HepG2 (cell line): ENCODE data around the gene NOS1AP. TPM values are rescaled to one million over a fixed set of nuclear protein-coding genes. Genes with fewer than 3 reads are reported as not detected.

Experiments
- ATAC-seq: fragments of 200-7000 bp; cut with Tn5 transposase; 3 replicates; pipeline ENCODE4 v1.9.1; 2020; ENCODE audit warnings: mild to moderate bottlenecking, moderate library complexity
- BruUV-seq: library from RNA; stranded (reverse); fragments of 400-500 nt; replicated peaks from 2 replicates; lab custom pipeline; 2021; lab: Mats Ljungman, UMichigan
- CTCF ChIA-PET: fragments of 300-600 bp; formaldehyde crosslinking; extraction: SDS; loops from one replicate; lab custom pipeline; 2021; ENCODE audit warnings: low total read pairs, inconsistent platforms, low intra/inter-chr PET ratio; lab: Yijun Ruan, JAX
- POLR2A ChIA-PET: fragments of 350-600 bp; sonication (Branson Sonifier 250); formaldehyde crosslinking; loops from one replicate; lab custom pipeline; 2020; ENCODE audit warnings: antibody characterized with exemption, inconsistent platforms; lab: Yijun Ruan, JAX
- DNase-seq: peaks from one replicate; pipeline ENCODE4 v3.0.0-alpha.2; 2015; ENCODE audit warnings: low spot score
- FAIRE-seq: peaks from 3 replicates; lab custom pipeline; 2011; peaks lifted over from hg19 to GRCh38; lab: Jason Lieb, UNC
- H2AFZ ChIP-seq: one replicate; pipeline ENCODE4 v1.6.1; 2011; ENCODE audit warnings: low read length, inconsistent platforms
- H3K27ac ChIP-seq: fragments of 300-600 bp; 3 replicates; pipeline ENCODE4 v1.8.0; 2011; ENCODE audit warnings: mixed run types, mild to moderate bottlenecking, mixed read lengths, low read length, inconsistent platforms; ENCODE audit not compliant: insufficient read depth; ENCODE audit errors: extremely low read length
- H3K27me3 ChIP-seq, 2 experiments: fragments of 200-600 bp in 1 of 2; 2 replicates in 1 of 2; 3 replicates in 1 of 2; pipeline versions ENCODE4 v1.6.0 to v1.8.0; 2011; ENCODE audit warnings: low read length in 2 of 2, mild to moderate bottlenecking in 2 of 2, moderate library complexity in 2 of 2, inconsistent platforms in 1 of 2; ENCODE audit not compliant: insufficient read depth in 2 of 2, control insufficient read depth in 1 of 2
- H3K36me3 ChIP-seq, 2 experiments: fragments of 200-600 bp in 1 of 2; replicated peaks in 1 of 2; 2 replicates in 1 of 2; 3 replicates in 1 of 2; pipeline versions ENCODE4 v1.5.1 to v1.8.0; 2011; ENCODE audit warnings: low read length in 2 of 2, inconsistent platforms in 1 of 2; ENCODE audit not compliant: insufficient read depth in 2 of 2, control insufficient read depth in 1 of 2
- H3K4me1 ChIP-seq: 2 replicates; pipeline ENCODE4 v1.5.1; 2012; ENCODE audit warnings: low read length, inconsistent platforms; ENCODE audit not compliant: insufficient read depth
- H3K4me2 ChIP-seq: 2 replicates; pipeline ENCODE4 v1.6.0; 2011; ENCODE audit warnings: low read depth, low read length, inconsistent platforms
- H3K4me3 ChIP-seq, 3 experiments: fragments of 200-600 bp in 1 of 3; sonication (generic), shearing (Covaris generic) in 1 of 3; replicated peaks in 1 of 3; 2 replicates each; pipeline ENCODE4 v1.5.1; 2011 to 2016; ENCODE audit warnings: low read length in 3 of 3, inconsistent platforms in 2 of 3, low read depth in 2 of 3, mild to moderate bottlenecking in 2 of 3, control low read depth in 1 of 3, mixed read lengths in 1 of 3; ENCODE audit not compliant: insufficient read depth in 1 of 3
- H3K79me2 ChIP-seq: one replicate; pipeline ENCODE4 v1.6.1; 2011; ENCODE audit warnings: low read length, inconsistent platforms; ENCODE audit not compliant: insufficient read depth
- H3K9ac ChIP-seq: 2 replicates; pipeline ENCODE4 v1.6.0; 2011; ENCODE audit warnings: mild to moderate bottlenecking, low read depth, low read length, inconsistent platforms; ENCODE audit not compliant: insufficient read depth
- H3K9me3 ChIP-seq: 2 replicates; pipeline ENCODE4 v1.5.1; 2012; ENCODE audit warnings: mild to moderate bottlenecking, low read length
- H4K20me1 ChIP-seq: 2 replicates; pipeline ENCODE4 v1.6.0; 2011; ENCODE audit warnings: inconsistent platforms, mild to moderate bottlenecking, low read length, moderate library complexity; ENCODE audit not compliant: insufficient read depth
- ADNP ChIP-seq: sonication (generic); formaldehyde crosslinking; IDR thresholded peaks from 2 replicates; pipeline ENCODE4 v1.4.0; 2020; ENCODE audit warnings: missing genetic modification reagents
- SIN3A ChIP-seq: IDR thresholded peaks from 2 replicates; pipeline ENCODE4 v1.6.1; 2011; ENCODE audit warnings: low read depth, mild to moderate bottlenecking, control low read depth, low read length, borderline replicate concordance
- TCF12 ChIP-seq, 2 experiments: fragments of 450-650 bp in 1 of 2; sonication (generic) in 1 of 2; formaldehyde crosslinking in 1 of 2; IDR thresholded peaks; 2 replicates each; pipeline versions ENCODE4 v1.6.1 to v1.8.0; 2017 to 2022; ENCODE audit warnings: antibody characterized with exemption in 1 of 2, mild to moderate bottlenecking in 1 of 2, missing genetic modification reagents in 1 of 2, moderate library complexity in 1 of 2
- ZBTB38 ChIP-seq: sonication (generic); formaldehyde crosslinking; IDR thresholded peaks from 2 replicates; pipeline ENCODE4 v1.5.1; 2020; ENCODE audit warnings: mild to moderate bottlenecking, missing genetic modification reagents
- ZNF20 ChIP-seq: sonication (generic); formaldehyde crosslinking; IDR thresholded peaks from 2 replicates; pipeline ENCODE4 v1.4.0; 2020; ENCODE audit warnings: mild to moderate bottlenecking, moderate library complexity, missing genetic modification reagents
- ZNF207 ChIP-seq: fragments of 450-650 bp; IDR thresholded peaks from 2 replicates; pipeline ENCODE4 v1.6.1; 2016; ENCODE audit warnings: antibody characterized with exemption, borderline replicate concordance
- ZNF83 ChIP-seq: sonication (generic); formaldehyde crosslinking; IDR thresholded peaks from 2 replicates; pipeline ENCODE4 v1.4.0; 2020; ENCODE audit warnings: missing genetic modification reagents, mild to moderate bottlenecking, borderline replicate concordance
- WGBS: methylation state at CpG from one replicate; pipeline ENCODE4 v1.1.6; 2017; ENCODE audit warnings: low lambda C conversion rate; 5-methylcytosine and 5-hydroxymethylcytosine counted together
- in situ Hi-C: cut with HindIII; loops from 2 replicates; pipeline ENCODE4 v1.10.0; 2017; ENCODE audit warnings: low pct_unique_long_range_greater_than_20kb; ENCODE audit not compliant: extremely low pct_ligation_motif_present
- intact Hi-C: fragments of 100-400 bp; cut with micrococcal nuclease; formaldehyde crosslinking; loops from one replicate; pipeline ENCODE4 v1.10.0; 2022; ENCODE audit not compliant: unreplicated experiment
- polyA plus RNA-seq, 8 experiments: library from polyadenylated mRNA; depleted of rRNA in 3 of 8; stranded (reverse) in 7 of 8; unstranded in 1 of 8; fragments of >200 nt; fragmentation: Illumina TruSeq in 4 of 8; extraction: Trizol in 4 of 8; gene quantifications; 2 replicates each; pipeline versions ENCODE4 v1.2.1 to v1.2.3, GENCODE V29; 2011 to 2016; ENCODE audit warnings: low read depth in 4 of 8, missing spikeins in 1 of 8, mixed read lengths in 1 of 8; ENCODE audit not compliant: insufficient read depth in 1 of 8
- total RNA-seq, 5 experiments: library from RNA; depleted of rRNA; stranded (reverse); fragments of >200 nt; fragmentation: Illumina TruSeq; extraction: Trizol; gene quantifications; 2 replicates each; pipeline ENCODE4 v1.2.3, GENCODE V29; 2016; ENCODE audit warnings: low read depth in 1 of 5
- TF ChIP-seq, protein P1 (sequence below): sonication (generic); formaldehyde crosslinking; IDR thresholded peaks from 2 replicates; pipeline ENCODE4 v1.4.0; 2020; ENCODE audit warnings: missing genetic modification reagents, borderline replicate concordance
- TF ChIP-seq, protein P2 (sequence below): sonication (generic); formaldehyde crosslinking; IDR thresholded peaks from 2 replicates; pipeline ENCODE4 v1.8.0; 2022; ENCODE audit warnings: mild to moderate bottlenecking, missing genetic modification reagents

Gene NOS1AP
- total and polyA plus RNA-seq, 2 of the 13 experiments (the other 11 are each of a cell fraction or from before 2014, with no cell fraction given) = 2.0 to 3.3 TPM

DNA sequence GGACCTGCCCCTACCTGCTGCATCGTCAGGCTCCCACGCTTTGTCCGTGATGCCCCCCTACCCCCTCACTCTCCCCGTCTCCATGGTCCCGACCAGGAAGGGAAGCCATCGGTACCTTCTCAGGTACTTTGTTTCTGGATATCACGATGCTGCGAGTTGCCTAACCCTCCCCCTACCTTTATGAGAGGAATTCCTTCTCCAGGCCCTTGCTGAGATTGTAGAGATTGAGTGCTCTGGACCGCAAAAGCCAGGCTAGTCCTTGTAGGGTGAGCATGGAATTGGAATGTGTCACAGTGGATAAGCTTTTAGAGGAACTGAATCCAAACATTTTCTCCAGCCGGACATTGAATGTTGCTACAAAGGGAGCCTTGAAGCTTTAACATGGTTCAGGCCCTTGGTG, 298.3 kb downstream of the NOS1AP start (continued):
- TF ChIP-seq, protein P1, sequence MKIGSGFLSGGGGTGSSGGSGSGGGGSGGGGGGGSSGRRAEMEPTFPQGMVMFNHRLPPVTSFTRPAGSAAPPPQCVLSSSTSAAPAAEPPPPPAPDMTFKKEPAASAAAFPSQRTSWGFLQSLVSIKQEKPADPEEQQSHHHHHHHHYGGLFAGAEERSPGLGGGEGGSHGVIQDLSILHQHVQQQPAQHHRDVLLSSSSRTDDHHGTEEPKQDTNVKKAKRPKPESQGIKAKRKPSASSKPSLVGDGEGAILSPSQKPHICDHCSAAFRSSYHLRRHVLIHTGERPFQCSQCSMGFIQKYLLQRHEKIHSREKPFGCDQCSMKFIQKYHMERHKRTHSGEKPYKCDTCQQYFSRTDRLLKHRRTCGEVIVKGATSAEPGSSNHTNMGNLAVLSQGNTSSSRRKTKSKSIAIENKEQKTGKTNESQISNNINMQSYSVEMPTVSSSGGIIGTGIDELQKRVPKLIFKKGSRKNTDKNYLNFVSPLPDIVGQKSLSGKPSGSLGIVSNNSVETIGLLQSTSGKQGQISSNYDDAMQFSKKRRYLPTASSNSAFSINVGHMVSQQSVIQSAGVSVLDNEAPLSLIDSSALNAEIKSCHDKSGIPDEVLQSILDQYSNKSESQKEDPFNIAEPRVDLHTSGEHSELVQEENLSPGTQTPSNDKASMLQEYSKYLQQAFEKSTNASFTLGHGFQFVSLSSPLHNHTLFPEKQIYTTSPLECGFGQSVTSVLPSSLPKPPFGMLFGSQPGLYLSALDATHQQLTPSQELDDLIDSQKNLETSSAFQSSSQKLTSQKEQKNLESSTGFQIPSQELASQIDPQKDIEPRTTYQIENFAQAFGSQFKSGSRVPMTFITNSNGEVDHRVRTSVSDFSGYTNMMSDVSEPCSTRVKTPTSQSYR (CRISPR knock-in tag) = no peak
- TF ChIP-seq, protein P2, sequence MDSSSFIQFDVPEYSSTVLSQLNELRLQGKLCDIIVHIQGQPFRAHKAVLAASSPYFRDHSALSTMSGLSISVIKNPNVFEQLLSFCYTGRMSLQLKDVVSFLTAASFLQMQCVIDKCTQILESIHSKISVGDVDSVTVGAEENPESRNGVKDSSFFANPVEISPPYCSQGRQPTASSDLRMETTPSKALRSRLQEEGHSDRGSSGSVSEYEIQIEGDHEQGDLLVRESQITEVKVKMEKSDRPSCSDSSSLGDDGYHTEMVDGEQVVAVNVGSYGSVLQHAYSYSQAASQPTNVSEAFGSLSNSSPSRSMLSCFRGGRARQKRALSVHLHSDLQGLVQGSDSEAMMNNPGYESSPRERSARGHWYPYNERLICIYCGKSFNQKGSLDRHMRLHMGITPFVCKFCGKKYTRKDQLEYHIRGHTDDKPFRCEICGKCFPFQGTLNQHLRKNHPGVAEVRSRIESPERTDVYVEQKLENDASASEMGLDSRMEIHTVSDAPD (CRISPR knock-in tag) = no peak

DNA sequence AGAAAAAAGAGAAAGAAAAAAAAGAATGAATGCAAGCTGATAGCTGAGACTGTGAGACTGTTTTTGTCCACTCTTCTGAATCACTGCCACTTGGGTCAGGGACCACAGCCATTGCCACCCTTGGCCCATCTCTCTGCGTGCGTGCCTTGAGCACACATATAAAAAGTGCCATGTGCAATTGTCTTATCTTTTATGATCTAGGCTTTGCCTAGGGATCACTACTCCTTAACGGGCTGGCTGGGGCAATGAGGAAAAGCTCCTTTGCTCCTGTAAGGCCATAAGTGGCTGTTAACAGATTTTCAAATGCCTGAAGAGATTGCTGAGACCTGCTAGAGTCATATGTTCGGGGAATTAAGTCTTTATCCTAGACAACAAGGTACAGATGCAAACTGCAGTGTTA, 299.0 kb downstream of the NOS1AP start:
- DNase-seq (no peak), ATAC-seq (no peak), FAIRE-seq (no peak)
- ChIA-PET CTCF (no interaction called here), POLR2A (no interaction called here)
- Histone ChIP-seq H3K4me2 (no peak overlapping the region), H3K27ac (no peak overlapping the region), H2AFZ (no peak overlapping the region), H4K20me1 (no peaks in the 10 kb centered on the region), H3K4me3 (no peak overlapping the region), H3K9me3 (no peaks in the 10 kb centered on the region), H3K9ac (no peak overlapping the region), H3K79me2 (no peaks in the 10 kb centered on the region), H3K36me3 (peaks cover 12 to 34% of the 10 kb centered on the region in 2 experiments; a peak in 4 of 5 replicates), H3K4me1 (peaks cover 10% of the 10 kb centered on the region), H3K27me3 (no peaks in the 10 kb centered on the region)
- no TSS peak for BruUV-seq
- intact Hi-C loops = no loop called here
- TF ChIP-seq ZNF83 (CRISPR knock-in tag) (no peak), ZBTB38 (CRISPR knock-in tag) (no peak), ADNP (CRISPR knock-in tag) (no peak), SIN3A (no peak), ZNF20 (CRISPR knock-in tag) (no peak), TCF12 (IDR thresholded peaks at IDR 0.05) (no peak), TCF12 (CRISPR knock-in tag; IDR thresholded peaks at IDR 0.05) (no peak), ZNF207 (no peak)
- in situ Hi-C loops = no loop called here
- WGBS = 75% methylated on average over 4 of the region's 4 CpGs
